ENCODE data around the gene PGAP2. TPM values are rescaled to one million over a fixed set of nuclear protein-coding genes. Genes with fewer than 3 reads are reported as not detected.
A peak's percentile ranks its signal among the peaks of the same experiment; 100 is the strongest.

PGAP2 gene
- total and polyA plus RNA-seq, 2 of the 4 experiments (the other 2 are of a cell fraction): 10.6 to 31.3 TPM

- no peak overlapping the region for H2AFZ ChIP-seq (replicated peaks; ENCODE audit: low read length, poor library complexity)
- H3K14ac ChIP-seq (replicated peaks; ENCODE audit: low read depth, low read length): no peak overlapping the region
- ChIA-PET CTCF (no interaction called here), POLR2A (ENCODE audit: unreplicated experiment) (no interaction called here)
- no peak overlapping the region for H2BK20ac ChIP-seq (ENCODE audit: low read depth, low read length)
- H2BK120ac ChIP-seq (ENCODE audit: low read depth, low read length): no peak overlapping the region
- H3K4me1 ChIP-seq (ENCODE audit: control insufficient read depth, insufficient read depth, low read length): peaks cover 22% of the 10 kb centered on the region
- H2AK5ac ChIP-seq (ENCODE audit: low read depth, low read length): peak overlapping the region; percentile 48; the same call in 1 of the 2 replicates
- no TSS peak for BruUV-seq (replicated peaks)
- H3K9me3 ChIP-seq (ENCODE audit: control insufficient read depth, insufficient read depth, low read length): no peaks in the 10 kb centered on the region
- no peak overlapping the region for H3K23ac ChIP-seq (ENCODE audit: low read depth, low read length)
- H2BK5ac ChIP-seq (ENCODE audit: low read depth, low read length, poor library complexity, severe bottlenecking): no peak overlapping the region
- ATAC-seq (ENCODE audit: low read depth) (no peak), DNase-seq (no peak)
- no peak overlapping the region for H4K91ac ChIP-seq (ENCODE audit: insufficient read depth, low read depth, low read length)
- H3K18ac ChIP-seq (ENCODE audit: low read depth, low read length): no peak overlapping the region
- H3K36me3 ChIP-seq (ENCODE audit: control insufficient read depth, insufficient read depth, low read length): peaks cover 3% of the 10 kb centered on the region
- in situ Hi-C loops (cut with MboI; ENCODE audit: low sequenced_read_pairs): no loop called here
- intact Hi-C loops (cut with micrococcal nuclease): no loop called here
- peaks cover 59 to 93% of the 10 kb centered on the region in 2 experiments for H3K79me1 ChIP-seq (ENCODE audit: low read depth in 1 of 2, low read length in 2 of 2)
- H4K8ac ChIP-seq (ENCODE audit: low read depth in 2 of 2, low read length in 2 of 2): no peak overlapping the region
- H3K4ac ChIP-seq (ENCODE audit: low read depth, low read length): no peak overlapping the region
- no peaks in the 10 kb centered on the region for H3K27me3 ChIP-seq (ENCODE audit: control insufficient read depth, insufficient read depth, low read length)
- peaks cover 59% of the 10 kb centered on the region for H3K9me1 ChIP-seq (ENCODE audit: insufficient read depth, low read length)
- no peak overlapping the region for H2BK15ac ChIP-seq (ENCODE audit: low read depth, low read length)
- H4K5ac ChIP-seq (ENCODE audit: low read depth, low read length): no peak overlapping the region
- TF ChIP-seq RCOR1 (IDR thresholded peaks at IDR 0.05; ENCODE audit: insufficient replicate concordance, low read length): no peak
- TF ChIP-seq CTCF (conservative IDR thresholded peaks at IDR 0.05; ENCODE audit: low read depth, low read length): no peak
- no peak for TF ChIP-seq SMC3 (IDR thresholded peaks at IDR 0.05; ENCODE audit: low read depth, low read length)
- no peak for TF ChIP-seq RFX5 (IDR thresholded peaks at IDR 0.05; ENCODE audit: low read depth, low read length)
- no peak for TF ChIP-seq CHD1 (IDR thresholded peaks at IDR 0.05; ENCODE audit: low read depth, low read length)
- TF ChIP-seq MAZ (IDR thresholded peaks at IDR 0.05; ENCODE audit: borderline replicate concordance, low read depth, low read length): no peak
- TF ChIP-seq NFE2L2 (IDR thresholded peaks at IDR 0.05; ENCODE audit: low read depth, low read length): no peak
- TF ChIP-seq BHLHE40 (IDR thresholded peaks at IDR 0.05; ENCODE audit: low read depth, low read length): no peak
- dilution Hi-C loops (cut with HindIII; ENCODE audit: low sequenced_read_pairs, unreplicated experiment): no loop called here
- H3K9ac ChIP-seq (ENCODE audit: low read depth, low read length): no peak overlapping the region
- no peak overlapping the region for H2AK9ac ChIP-seq (replicated peaks; ENCODE audit: low read depth, low read length, poor library complexity)
- H3K27ac ChIP-seq (ENCODE audit: insufficient read depth, low read length): no peak overlapping the region
- H4K20me1 ChIP-seq (ENCODE audit: insufficient read depth, low read length): peaks cover 93% of the 10 kb centered on the region
- H3K4me2 ChIP-seq (ENCODE audit: low read depth, low read length): no peak overlapping the region
- no peak overlapping the region for H3K4me3 ChIP-seq (ENCODE audit: insufficient read depth, low read depth, low read length)
- WGBS, 2 experiments (ENCODE audit: extremely low coverage in 2 of 2, insufficient read length in 1 of 2): 71% methylated on average over 1 of the region's 4 CpGs; no CpG with 5 or more reads in 1 of the 2 experiments
- H3K56ac ChIP-seq (ENCODE audit: extremely low read depth, insufficient read depth, low read length): no peak overlapping the region
Observed at GRCh38 chr11:3835751-3836150, 27.4 kb downstream of the PGAP2 start.
